Suprapubic skin (tissue), 4 donors: ENCODE measurements around the gene MEI1. TPM values are rescaled to one million over a fixed set of nuclear protein-coding genes. Genes with fewer than 3 reads are reported as not detected.
"Not testable (repeated sequence)": the region's sequence is repeated elsewhere in the genome, so short reads cannot be mapped to it uniquely, and the experiment has no call there.

Source experiments
- DNase-seq, 2 donors: peaks; one replicate each; pipeline ENCODE4 v3.0.0-alpha.2; 2019; ENCODE audit warnings: low spot score in 2 of 2
- H3K27ac ChIP-seq: fragments of 200-600 bp; sonication (generic); one replicate; pipeline ENCODE4 v1.5.1; 2019
- H3K27me3 ChIP-seq: fragments of 200-600 bp; sonication (generic); one replicate; pipeline ENCODE4 v1.5.1; 2019
- H3K36me3 ChIP-seq: fragments of 200-600 bp; sonication (generic); one replicate; pipeline ENCODE4 v1.5.1; 2019
- H3K4me1 ChIP-seq: fragments of 200-600 bp; sonication (generic); one replicate; pipeline ENCODE4 v1.5.1; 2019
- H3K4me3 ChIP-seq: fragments of 200-600 bp; sonication (generic); one replicate; pipeline ENCODE4 v1.5.1; 2019; ENCODE audit warnings: mild to moderate bottlenecking
- H3K9me3 ChIP-seq: fragments of 200-600 bp; sonication (generic); one replicate; pipeline ENCODE4 v1.5.1; 2019
- EP300 ChIP-seq: sonication (generic); formaldehyde crosslinking; IDR thresholded peaks from one replicate; pipeline ENCODE4 v1.6.1; 2017; ENCODE audit warnings: antibody characterized with exemption
- POLR2A ChIP-seq, 2 donors: fragments of 450-650 bp; IDR thresholded peaks; one replicate each; pipeline ENCODE4 v1.6.1; 2017; ENCODE audit warnings: antibody characterized with exemption in 2 of 2, mild to moderate bottlenecking in 2 of 2, moderate library complexity in 2 of 2
- POLR2AphosphoS5 ChIP-seq, 3 donors: sonication (generic); formaldehyde crosslinking; IDR thresholded peaks; one replicate each; pipeline ENCODE4 v1.6.1; 2017; ENCODE audit warnings: antibody characterized with exemption in 3 of 3
- WGBS: methylation state at CpG from one replicate; pipeline ENCODE4 v1.1.5; 2018; 5-methylcytosine and 5-hydroxymethylcytosine counted together
- total RNA-seq, 4 donors: library from RNA; depleted of rRNA; stranded (reverse); fragments of >200 nt; gene quantifications; one replicate each; pipeline ENCODE4 v1.1.0, GENCODE V29; 2016
- TF ChIP-seq, protein P1 (sequence below), 2 donors: fragments of 200-600 bp in 1 of 2; fragments of 450-650 bp in 1 of 2; sonication (generic) in 1 of 2; IDR thresholded peaks; one replicate each; pipeline ENCODE4 v1.5.1; 2016 to 2019; ENCODE audit warnings: antibody characterized with exemption in 2 of 2, mild to moderate bottlenecking in 1 of 2, moderate library complexity in 1 of 2

Gene MEI1
- total RNA-seq, 4 donors from 2014 or later, result 0.72 to 5.0 TPM; not detected in 2

DNA sequence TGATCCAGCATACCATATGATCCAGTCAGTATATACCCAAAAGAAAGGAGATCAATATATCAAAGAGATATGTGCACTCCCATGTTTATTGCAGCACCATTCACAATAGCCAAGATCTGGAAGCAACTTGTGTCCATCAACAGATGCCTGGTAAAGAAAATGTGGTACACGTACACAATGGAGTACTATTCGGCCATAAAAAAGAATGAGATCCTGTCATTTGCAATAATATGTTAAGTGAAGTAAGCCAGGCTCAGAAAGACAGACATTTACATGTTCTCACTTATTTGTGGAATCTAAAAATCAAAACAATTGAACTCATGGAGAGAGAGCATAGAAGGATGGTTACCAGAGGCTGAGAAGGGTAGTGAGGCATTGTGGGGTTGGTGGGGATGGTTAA lies 37.6 kb upstream of the MEI1 start:
- Histone ChIP-seq H3K4me3 (no peak overlapping the region), H3K27me3 (no peaks in the 10 kb centered on the region), H3K4me1 (peaks cover 4% of the 10 kb centered on the region), H3K36me3 (peaks cover 87% of the 10 kb centered on the region), H3K27ac (no peak overlapping the region), H3K9me3 (no peaks in the 10 kb centered on the region)
- WGBS, result 98% methylated on average over 2 of the region's 2 CpGs
- DNase-seq, result no peak
- no peak for TF ChIP-seq EP300
- no peak for TF ChIP-seq POLR2A (IDR thresholded peaks at IDR 0.05)
- TF ChIP-seq, protein P1, sequence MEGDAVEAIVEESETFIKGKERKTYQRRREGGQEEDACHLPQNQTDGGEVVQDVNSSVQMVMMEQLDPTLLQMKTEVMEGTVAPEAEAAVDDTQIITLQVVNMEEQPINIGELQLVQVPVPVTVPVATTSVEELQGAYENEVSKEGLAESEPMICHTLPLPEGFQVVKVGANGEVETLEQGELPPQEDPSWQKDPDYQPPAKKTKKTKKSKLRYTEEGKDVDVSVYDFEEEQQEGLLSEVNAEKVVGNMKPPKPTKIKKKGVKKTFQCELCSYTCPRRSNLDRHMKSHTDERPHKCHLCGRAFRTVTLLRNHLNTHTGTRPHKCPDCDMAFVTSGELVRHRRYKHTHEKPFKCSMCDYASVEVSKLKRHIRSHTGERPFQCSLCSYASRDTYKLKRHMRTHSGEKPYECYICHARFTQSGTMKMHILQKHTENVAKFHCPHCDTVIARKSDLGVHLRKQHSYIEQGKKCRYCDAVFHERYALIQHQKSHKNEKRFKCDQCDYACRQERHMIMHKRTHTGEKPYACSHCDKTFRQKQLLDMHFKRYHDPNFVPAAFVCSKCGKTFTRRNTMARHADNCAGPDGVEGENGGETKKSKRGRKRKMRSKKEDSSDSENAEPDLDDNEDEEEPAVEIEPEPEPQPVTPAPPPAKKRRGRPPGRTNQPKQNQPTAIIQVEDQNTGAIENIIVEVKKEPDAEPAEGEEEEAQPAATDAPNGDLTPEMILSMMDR (IDR thresholded peaks at IDR 0.05), result no peak

- peaks cover 68% of the 10 kb centered on the region for H3K36me3 ChIP-seq
Observed at GRCh38 chr22:41663594-41663993, 35.7 kb upstream of the MEI1 start.

GRCh38 chr22:41664490-41664889 lies 34.8 kb upstream of the MEI1 start:
- TF ChIP-seq POLR2AphosphoS5 (IDR thresholded peaks at IDR 0.05) (no peak), EP300 (no peak), POLR2A (IDR thresholded peaks at IDR 0.05) (no peak)
- TF ChIP-seq, protein P1 (IDR thresholded peaks at IDR 0.05), result no peak
- no peak overlapping the region for H3K27ac ChIP-seq
- peaks cover 59% of the 10 kb centered on the region for H3K36me3 ChIP-seq
- no peak for DNase-seq
- H3K9me3 ChIP-seq, result no peaks in the 10 kb centered on the region
- peaks cover 17% of the 10 kb centered on the region for H3K4me1 ChIP-seq
- no peak overlapping the region for H3K4me3 ChIP-seq
- no peaks in the 10 kb centered on the region for H3K27me3 ChIP-seq

More at GRCh38 chr22:41663594-41663993, 35.7 kb upstream of the MEI1 start:
- not testable (repeated sequence) for H3K9me3 ChIP-seq, H3K4me3 ChIP-seq, H3K27ac ChIP-seq, H3K27me3 ChIP-seq
- peaks cover 17% of the 10 kb centered on the region for H3K4me1 ChIP-seq
- DNase-seq, result peak in 1 of 2 donors; percentile 45
- 82% methylated on average over 9 of the region's 9 CpGs for WGBS

- peak; percentile 26 to 51 for DNase-seq
- H3K27ac ChIP-seq, result no peak overlapping the region
- H3K4me1 ChIP-seq, result peaks cover 17% of the 10 kb centered on the region
- WGBS, result 95% methylated on average over 3 of the region's 3 CpGs
- TF ChIP-seq POLR2A (IDR thresholded peaks at IDR 0.05) (no peak), POLR2AphosphoS5 (IDR thresholded peaks at IDR 0.05) (no peak), EP300 (no peak)
- TF ChIP-seq, protein P1 (IDR thresholded peaks at IDR 0.05), result no peak
- no peaks in the 10 kb centered on the region for H3K27me3 ChIP-seq
- no peaks in the 10 kb centered on the region for H3K9me3 ChIP-seq
- H3K36me3 ChIP-seq, result peaks cover 54% of the 10 kb centered on the region
- H3K4me3 ChIP-seq, result no peak overlapping the region
Observed at GRCh38 chr22:41664951-41665350, 34.4 kb upstream of the MEI1 start.

DNA sequence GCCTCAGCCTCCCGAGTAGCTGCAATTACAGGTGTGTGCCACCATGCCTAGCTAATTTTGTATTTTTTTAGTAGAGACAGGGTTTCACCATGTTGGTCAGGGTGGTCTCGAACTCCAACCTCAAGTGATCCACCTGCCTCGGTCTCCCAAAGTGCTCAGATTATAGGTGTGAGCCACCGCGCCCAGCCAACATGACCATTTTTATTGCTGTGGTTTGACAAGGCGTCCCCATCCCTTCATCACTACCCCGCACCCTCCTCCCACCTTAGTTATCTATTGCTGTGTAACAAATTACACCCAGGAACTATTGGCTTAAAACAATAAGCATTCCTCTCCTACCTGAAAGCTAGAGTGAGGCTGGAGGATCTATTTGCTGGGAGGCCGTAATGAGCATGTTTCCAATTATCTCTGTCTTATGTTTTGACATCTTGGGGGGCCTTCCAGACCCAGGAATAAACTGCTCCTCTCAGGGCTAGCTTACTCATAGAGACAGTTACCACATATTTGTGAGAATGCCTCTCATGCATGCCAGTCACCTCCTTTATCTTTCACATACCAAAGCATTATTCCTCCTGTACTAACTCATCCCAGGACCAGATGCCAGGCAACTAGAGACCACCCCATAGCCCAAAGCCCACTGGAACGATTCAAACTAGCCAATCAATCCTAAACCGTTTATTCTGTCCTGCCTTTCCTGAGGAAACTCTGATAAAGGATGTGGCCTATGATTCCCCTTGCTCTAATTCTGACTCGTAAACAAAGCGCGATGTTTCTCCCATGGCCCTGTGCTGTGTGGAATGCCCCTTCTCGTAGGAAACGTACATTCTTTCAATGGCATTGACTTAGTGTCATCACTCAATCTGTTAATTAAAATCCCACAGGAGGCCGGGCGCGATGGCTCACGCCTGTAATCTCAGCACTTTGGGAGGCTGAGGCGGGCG lies 30.1 kb upstream of the MEI1 start:
- TF ChIP-seq POLR2A (IDR thresholded peaks at IDR 0.05) (no peak), POLR2AphosphoS5 (IDR thresholded peaks at IDR 0.05) (no peak), EP300 (no peak)
- TF ChIP-seq, protein P1 (IDR thresholded peaks at IDR 0.05), result no peak
- peaks cover 29% of the 10 kb centered on the region for H3K36me3 ChIP-seq
- no peak overlapping the region for H3K27ac ChIP-seq
- WGBS, result 91% methylated on average over 21 of the region's 21 CpGs
- H3K9me3 ChIP-seq, result no peaks in the 10 kb centered on the region
- peak in 1 of 2 donors; percentile 58 for DNase-seq
- peaks cover 17% of the 10 kb centered on the region for H3K4me1 ChIP-seq
- no peaks in the 10 kb centered on the region for H3K27me3 ChIP-seq
- no peak overlapping the region for H3K4me3 ChIP-seq

GRCh38 chr22:41672096-41672495 lies 27.2 kb upstream of the MEI1 start:
- peak in 1 of 2 donors; percentile 35 for DNase-seq
- peaks cover 38% of the 10 kb centered on the region for H3K36me3 ChIP-seq
- not testable (repeated sequence) for H3K27me3 ChIP-seq, H3K4me3 ChIP-seq, H3K27ac ChIP-seq, H3K4me1 ChIP-seq, H3K9me3 ChIP-seq
- WGBS, result 87% methylated on average over 10 of the region's 10 CpGs
